Measurements from ENCODE around the gene BRME1.
A peak's percentile ranks its signal among the peaks of the same experiment; 100 is the strongest.

Gene BRME1

GRCh38 chr19:13887517-13887916, 18.4 kb downstream of the BRME1 start:
- DNase-seq (ENCODE audit: low read depth in 2 of 2) = no peak

- peak in 1 of 2 donors; percentile 39 for DNase-seq (ENCODE audit: low read depth in 2 of 2)
Measured at GRCh38 chr19:13887018-13887436, 18.9 kb downstream of the BRME1 start.

GRCh38 chr19:13885826-13886365, 20.0 kb downstream of the BRME1 start:
- no peak for DNase-seq (ENCODE audit: low read depth in 2 of 2)

- DNase-seq (ENCODE audit: low read depth in 2 of 2) = no peak
Measured at GRCh38 chr19:13884726-13885591, 21.0 kb downstream of the BRME1 start.

GRCh38 chr19:13883516-13884064, 22.3 kb downstream of the BRME1 start:
- no peak for DNase-seq (ENCODE audit: low read depth in 2 of 2)

- DNase-seq (ENCODE audit: low read depth in 2 of 2) = no peak
Measured at GRCh38 chr19:13882836-13883235, 23.1 kb downstream of the BRME1 start.

GRCh38 chr19:13882419-13882795, 23.5 kb downstream of the BRME1 start:
- DNase-seq (ENCODE audit: low read depth in 2 of 2) = no peak

- no peak for DNase-seq (ENCODE audit: low read depth in 2 of 2)
Measured at GRCh38 chr19:13881692-13882418, 24.1 kb downstream of the BRME1 start.

- no peak for DNase-seq (ENCODE audit: low read depth in 2 of 2)
Measured at GRCh38 chr19:13881251-13881691, 24.6 kb downstream of the BRME1 start.

GRCh38 chr19:13880059-13881043, 25.6 kb downstream of the BRME1 start:
- peak; percentile 97 to 99 for DNase-seq (ENCODE audit: low read depth in 2 of 2)

GRCh38 chr19:13877303-13877702, 28.6 kb downstream of the BRME1 start:
- no peak for DNase-seq (ENCODE audit: low read depth in 2 of 2)

- DNase-seq (ENCODE audit: low read depth in 2 of 2) = no peak
Measured at GRCh38 chr19:13876834-13877233, 29.1 kb downstream of the BRME1 start, which contains the start of gene NANOS3. Gene NANOS3, plus strand, starts transcription at chr19:13877134. Its CDS starts 115 bp downstream, at chr19:13877249.

- no peak for DNase-seq (ENCODE audit: low read depth in 2 of 2)
Measured at GRCh38 chr19:13875824-13876223, 30.1 kb downstream of the BRME1 start.

- DNase-seq (ENCODE audit: low read depth in 2 of 2) = no peak
Measured at GRCh38 chr19:13873834-13874515, 31.9 kb downstream of the BRME1 start.

- DNase-seq (ENCODE audit: low read depth in 2 of 2) = no peak
Measured at GRCh38 chr19:13872695-13873389, 33.1 kb downstream of the BRME1 start.

GRCh38 chr19:13872339-13872694, 33.6 kb downstream of the BRME1 start:
- no peak for DNase-seq (ENCODE audit: low read depth in 2 of 2)

- no peak for DNase-seq (ENCODE audit: low read depth in 2 of 2)
Measured at GRCh38 chr19:13870873-13871272, 35.0 kb downstream of the BRME1 start.

- DNase-seq (ENCODE audit: low read depth in 2 of 2) = no peak
Measured at GRCh38 chr19:13869281-13869680, 36.6 kb downstream of the BRME1 start.

GRCh38 chr19:13868663-13869062, 37.3 kb downstream of the BRME1 start:
- DNase-seq (ENCODE audit: low read depth in 2 of 2) = no peak
